ENCODE data around the gene PSMC2.

DNA sequence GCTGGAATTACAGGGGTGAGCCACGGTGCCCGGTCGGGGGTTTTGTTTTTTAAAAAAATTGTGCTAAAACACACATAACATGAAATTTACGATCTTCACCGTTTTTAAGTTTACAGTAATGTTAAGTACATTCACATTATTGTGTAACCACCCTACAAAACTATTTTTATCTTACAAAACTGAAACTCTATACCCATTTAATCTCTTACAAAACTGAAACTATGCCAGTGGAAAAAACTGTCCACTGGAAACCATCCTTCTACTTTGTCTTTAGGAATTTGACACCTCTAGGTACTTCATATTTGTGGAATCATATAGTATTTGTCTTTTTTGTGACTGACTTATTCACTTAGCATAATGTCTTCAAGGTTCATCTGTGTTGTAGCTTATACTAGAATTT, 1.0 kb upstream of the PSMC2 start:
- TF ChIP-seq CTCF (conservative IDR thresholded peaks at IDR 0.05; ENCODE audit: low read depth, low read length) (no peak), POLR2A (IDR thresholded peaks at IDR 0.05; ENCODE audit: low read depth, low read length) (no peak), RAD21 (IDR thresholded peaks at IDR 0.05; ENCODE audit: low read length) (no peak), CEBPB (IDR thresholded peaks at IDR 0.05; ENCODE audit: low read depth, low read length) (no peak)
- TF ChIP-seq, protein P1, sequence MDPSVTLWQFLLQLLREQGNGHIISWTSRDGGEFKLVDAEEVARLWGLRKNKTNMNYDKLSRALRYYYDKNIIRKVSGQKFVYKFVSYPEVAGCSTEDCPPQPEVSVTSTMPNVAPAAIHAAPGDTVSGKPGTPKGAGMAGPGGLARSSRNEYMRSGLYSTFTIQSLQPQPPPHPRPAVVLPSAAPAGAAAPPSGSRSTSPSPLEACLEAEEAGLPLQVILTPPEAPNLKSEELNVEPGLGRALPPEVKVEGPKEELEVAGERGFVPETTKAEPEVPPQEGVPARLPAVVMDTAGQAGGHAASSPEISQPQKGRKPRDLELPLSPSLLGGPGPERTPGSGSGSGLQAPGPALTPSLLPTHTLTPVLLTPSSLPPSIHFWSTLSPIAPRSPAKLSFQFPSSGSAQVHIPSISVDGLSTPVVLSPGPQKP (IDR thresholded peaks at IDR 0.05; ENCODE audit: borderline replicate concordance, low read depth, low read length): no peak
- TF ChIP-seq, protein P2, sequence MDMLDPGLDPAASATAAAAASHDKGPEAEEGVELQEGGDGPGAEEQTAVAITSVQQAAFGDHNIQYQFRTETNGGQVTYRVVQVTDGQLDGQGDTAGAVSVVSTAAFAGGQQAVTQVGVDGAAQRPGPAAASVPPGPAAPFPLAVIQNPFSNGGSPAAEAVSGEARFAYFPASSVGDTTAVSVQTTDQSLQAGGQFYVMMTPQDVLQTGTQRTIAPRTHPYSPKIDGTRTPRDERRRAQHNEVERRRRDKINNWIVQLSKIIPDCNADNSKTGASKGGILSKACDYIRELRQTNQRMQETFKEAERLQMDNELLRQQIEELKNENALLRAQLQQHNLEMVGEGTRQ (IDR thresholded peaks at IDR 0.05; ENCODE audit: low read depth, low read length): no peak

All from IMR-90 (cell line).